OCI-LY7 (cell line): ENCODE measurements around the gene TJP3. TPM values are rescaled to one million over a fixed set of nuclear protein-coding genes. Genes with fewer than 3 reads are reported as not detected.

Experiments
- BruUV-seq: library from RNA; stranded (reverse); fragments of 400-500 nt; replicated peaks from 2 replicates; lab custom pipeline; 2021; lab: Mats Ljungman, UMichigan
- CTCF ChIA-PET: fragments of 300-600 bp; sonication (Branson Sonifier 250); formaldehyde crosslinking; loops from one replicate; lab custom pipeline; 2022; ENCODE audit warnings: antibody characterized with exemption; ENCODE audit not compliant: unreplicated experiment; lab: Charles Lee
- POLR2A ChIA-PET: fragments of 300-600 bp; sonication (Branson Sonifier 250); formaldehyde crosslinking; loops from one replicate; lab custom pipeline; 2022; ENCODE audit warnings: antibody characterized with exemption; lab: Charles Lee
- DNase-seq: peaks from one replicate; pipeline ENCODE4 v3.0.0-alpha.2; 2015; ENCODE audit warnings: low spot score
- H2AFZ ChIP-seq: fragments of 200-600 bp; sonication (generic), shearing (Covaris generic); 2 replicates; pipeline ENCODE4 v1.6.1; 2014; ENCODE audit warnings: mild to moderate bottlenecking, antibody characterized with exemption, low read length, moderate library complexity
- H3K27ac ChIP-seq: fragments of 200-600 bp; sonication (generic); 2 replicates; pipeline ENCODE4 v1.5.1; 2014; ENCODE audit warnings: mixed run types, low read depth, mild to moderate bottlenecking, moderate library complexity, low read length, inconsistent platforms; ENCODE audit not compliant: poor library complexity, severe bottlenecking
- H3K36me3 ChIP-seq: fragments of 200-600 bp; sonication (generic); 2 replicates; pipeline ENCODE4 v1.6.1; 2014; ENCODE audit warnings: mild to moderate bottlenecking, antibody characterized with exemption, low read length, moderate library complexity, mixed read lengths; ENCODE audit not compliant: insufficient read depth
- H3K4me1 ChIP-seq: fragments of 200-600 bp; sonication (generic); 2 replicates; pipeline ENCODE4 v1.5.1; 2014; ENCODE audit warnings: mild to moderate bottlenecking, low read length; ENCODE audit not compliant: insufficient read depth, poor library complexity, severe bottlenecking
- H3K4me2 ChIP-seq: fragments of 200-600 bp; sonication (generic); 2 replicates; pipeline ENCODE4 v1.6.1; 2014; ENCODE audit warnings: mild to moderate bottlenecking, low read length
- H3K4me3 ChIP-seq: fragments of 200-600 bp; sonication (generic); 2 replicates; pipeline ENCODE4 v1.5.1; 2014; ENCODE audit warnings: mild to moderate bottlenecking, low read depth, low read length; ENCODE audit not compliant: poor library complexity, severe bottlenecking
- H3K79me2 ChIP-seq: fragments of 200-600 bp; sonication (generic); 2 replicates; pipeline ENCODE4 v1.6.1; 2016; ENCODE audit warnings: low read depth, mild to moderate bottlenecking, low read length, moderate library complexity, mixed read lengths; ENCODE audit not compliant: insufficient read depth
- H3K9me2 ChIP-seq: fragments of 200-600 bp; sonication (generic); 2 replicates; pipeline ENCODE4 v1.6.1; 2016; ENCODE audit warnings: mild to moderate bottlenecking, low read length, mixed read lengths; ENCODE audit not compliant: insufficient read depth
- H3K9me3 ChIP-seq: fragments of 200-600 bp; sonication (generic); 2 replicates; pipeline ENCODE4 v1.6.1; 2014; ENCODE audit warnings: mild to moderate bottlenecking, mixed run types, low read length, mixed read lengths
- H4K20me1 ChIP-seq: fragments of 200-600 bp; sonication (generic); 2 replicates; pipeline ENCODE4 v1.6.1; 2014; ENCODE audit warnings: mild to moderate bottlenecking, antibody characterized with exemption, low read length, moderate library complexity, mixed read lengths; ENCODE audit not compliant: insufficient read depth
- EZH2phosphoT487 ChIP-seq: fragments of 200-600 bp; sonication (generic); IDR thresholded peaks from 2 replicates; pipeline ENCODE4 v1.6.1; 2018; ENCODE audit warnings: low read depth, borderline replicate concordance, mild to moderate bottlenecking, mixed run types, antibody characterized with exemption, low read length, moderate library complexity, mixed read lengths
- intact Hi-C: fragments of 100-400 bp; cut with micrococcal nuclease; formaldehyde crosslinking; loops from one replicate; pipeline ENCODE4 v1.10.0; 2022; ENCODE audit not compliant: unreplicated experiment
- total RNA-seq, 2 experiments: library from RNA; depleted of rRNA in 1 of 2; stranded (reverse); fragments of >200 nt in 1 of 2; shearing (Covaris generic) in 1 of 2; gene quantifications; 2 replicates each; pipeline ENCODE4 v1.2.3, GENCODE V29; 2014 to 2022
- TF ChIP-seq, protein P1 (sequence below): fragments of 200-600 bp; sonication (generic); conservative IDR thresholded peaks from 2 replicates; pipeline ENCODE4 v1.5.1; 2014; ENCODE audit warnings: mild to moderate bottlenecking, antibody characterized with exemption, low read length, moderate library complexity, mixed read lengths

Gene TJP3
- total RNA-seq, 2 experiments from 2014 or later = 0.69 to 1.8 TPM

DNA sequence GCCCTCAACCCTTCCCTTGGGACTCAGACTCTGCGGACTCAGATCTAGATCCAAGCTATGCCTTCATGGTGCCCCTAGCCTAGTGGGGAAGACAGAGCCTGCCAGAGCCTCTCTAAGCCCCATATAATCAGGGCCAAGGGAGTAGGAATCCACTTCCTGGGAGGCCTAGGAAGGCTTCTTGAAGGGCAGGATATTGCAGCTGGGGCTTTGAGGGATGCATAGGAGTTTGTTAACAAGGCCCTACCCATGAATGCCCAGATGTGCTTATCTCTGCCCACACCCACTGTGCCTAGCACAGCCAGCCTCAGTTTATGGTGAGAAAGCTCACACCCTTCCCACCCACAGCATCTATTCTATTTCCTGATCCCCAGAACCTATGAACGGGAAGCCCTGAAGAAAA is 42.0 kb downstream of the TJP3 start:
- BruUV-seq = no TSS peak
- CTCF ChIA-PET = no interaction called here

DNA sequence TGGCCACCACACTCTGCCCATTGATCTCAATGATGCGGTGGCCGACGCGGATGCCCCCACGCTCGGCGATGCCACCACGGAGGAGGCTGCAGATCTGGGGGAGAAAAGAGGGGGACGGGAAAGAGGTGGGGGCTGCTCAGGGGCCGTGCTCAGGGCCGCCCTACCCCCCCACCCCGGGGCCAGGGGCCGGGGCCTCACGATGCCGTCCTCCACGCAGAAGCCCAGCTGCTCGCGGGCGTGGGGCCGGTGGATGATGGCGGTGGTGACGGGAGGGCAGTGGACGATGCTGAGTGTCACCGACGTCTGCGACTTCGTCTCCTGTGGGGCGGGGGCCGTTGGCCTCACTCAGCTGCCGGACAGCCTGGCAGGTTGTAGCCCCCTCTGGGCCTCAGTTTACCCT is 43.1 kb downstream of the TJP3 start:
- TF ChIP-seq, protein P1, sequence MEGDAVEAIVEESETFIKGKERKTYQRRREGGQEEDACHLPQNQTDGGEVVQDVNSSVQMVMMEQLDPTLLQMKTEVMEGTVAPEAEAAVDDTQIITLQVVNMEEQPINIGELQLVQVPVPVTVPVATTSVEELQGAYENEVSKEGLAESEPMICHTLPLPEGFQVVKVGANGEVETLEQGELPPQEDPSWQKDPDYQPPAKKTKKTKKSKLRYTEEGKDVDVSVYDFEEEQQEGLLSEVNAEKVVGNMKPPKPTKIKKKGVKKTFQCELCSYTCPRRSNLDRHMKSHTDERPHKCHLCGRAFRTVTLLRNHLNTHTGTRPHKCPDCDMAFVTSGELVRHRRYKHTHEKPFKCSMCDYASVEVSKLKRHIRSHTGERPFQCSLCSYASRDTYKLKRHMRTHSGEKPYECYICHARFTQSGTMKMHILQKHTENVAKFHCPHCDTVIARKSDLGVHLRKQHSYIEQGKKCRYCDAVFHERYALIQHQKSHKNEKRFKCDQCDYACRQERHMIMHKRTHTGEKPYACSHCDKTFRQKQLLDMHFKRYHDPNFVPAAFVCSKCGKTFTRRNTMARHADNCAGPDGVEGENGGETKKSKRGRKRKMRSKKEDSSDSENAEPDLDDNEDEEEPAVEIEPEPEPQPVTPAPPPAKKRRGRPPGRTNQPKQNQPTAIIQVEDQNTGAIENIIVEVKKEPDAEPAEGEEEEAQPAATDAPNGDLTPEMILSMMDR = no peak
- no peak for TF ChIP-seq EZH2phosphoT487
- no peaks in the 10 kb centered on the region for H3K79me2 ChIP-seq
- H4K20me1 ChIP-seq = no peaks in the 10 kb centered on the region
- POLR2A ChIA-PET = no interaction called here
- no peaks in the 10 kb centered on the region for H3K4me1 ChIP-seq
- no peak for DNase-seq
- no TSS peak for BruUV-seq
- H3K9me3 ChIP-seq = no peaks in the 10 kb centered on the region
- H2AFZ ChIP-seq = no peak overlapping the region
- no peak overlapping the region for H3K4me2 ChIP-seq
- CTCF ChIA-PET = no interaction called here
- intact Hi-C loops = no loop called here
- no peak overlapping the region for H3K4me3 ChIP-seq
- no peaks in the 10 kb centered on the region for H3K9me2 ChIP-seq
- H3K36me3 ChIP-seq = no peaks in the 10 kb centered on the region
- H3K27ac ChIP-seq = no peak overlapping the region

More for the DNA sequence above, 42.0 kb downstream of the TJP3 start:
- Histone ChIP-seq H3K9me2 (no peaks in the 10 kb centered on the region), H3K36me3 (no peaks in the 10 kb centered on the region), H3K79me2 (no peaks in the 10 kb centered on the region), H2AFZ (no peak overlapping the region), H3K27ac (no peak overlapping the region), H3K4me2 (no peak overlapping the region), H4K20me1 (no peaks in the 10 kb centered on the region), H3K4me3 (no peak overlapping the region), H3K4me1 (no peaks in the 10 kb centered on the region), H3K9me3 (no peaks in the 10 kb centered on the region)
- DNase-seq = no peak
- POLR2A ChIA-PET = interaction anchor here (0.5 kb wide), 1 partner anchor 25 kb away, joined by 3 read pairs; no protein-coding TSS in a partner anchor
- no peak for TF ChIP-seq EZH2phosphoT487
- TF ChIP-seq, protein P1 = no peak
- intact Hi-C loops = no loop called here

DNA sequence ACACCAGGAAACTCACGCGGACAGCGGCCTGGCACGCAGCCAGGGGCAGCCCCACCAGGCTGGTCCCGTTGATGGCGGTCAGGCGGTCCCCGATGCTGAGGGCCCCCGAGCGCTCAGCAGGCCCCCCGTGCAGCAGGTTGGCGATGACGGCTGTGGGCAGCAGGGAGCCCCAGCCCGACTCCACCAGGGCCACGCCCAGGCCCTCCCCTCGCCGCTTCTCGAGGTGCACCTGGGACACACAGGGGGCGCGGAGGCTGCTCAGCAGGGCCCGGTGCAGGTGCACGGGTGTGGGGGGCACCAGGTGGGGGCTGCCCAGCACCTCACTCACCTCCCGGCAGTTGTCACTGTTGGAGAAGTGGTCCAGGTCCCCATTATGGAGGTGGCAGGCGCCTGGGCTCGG is 44.3 kb downstream of the TJP3 start:
- CTCF ChIA-PET = no interaction called here
- DNase-seq = no peak

More for the DNA sequence above, 44.3 kb downstream of the TJP3 start:
- H3K9me2 ChIP-seq = no peaks in the 10 kb centered on the region
- H3K79me2 ChIP-seq = no peaks in the 10 kb centered on the region
- no TSS peak for BruUV-seq
- intact Hi-C loops = no loop called here
- POLR2A ChIA-PET = no interaction called here
- no peak overlapping the region for H3K4me2 ChIP-seq
- H3K36me3 ChIP-seq = no peaks in the 10 kb centered on the region
- no peaks in the 10 kb centered on the region for H4K20me1 ChIP-seq
- no peak overlapping the region for H2AFZ ChIP-seq
- no peak overlapping the region for H3K27ac ChIP-seq
- no peak overlapping the region for H3K4me3 ChIP-seq
- H3K9me3 ChIP-seq = no peaks in the 10 kb centered on the region
- H3K4me1 ChIP-seq = no peaks in the 10 kb centered on the region
- no peak for TF ChIP-seq EZH2phosphoT487
